ENCODE results near the gene SMYD3. TPM values are rescaled to one million over a fixed set of nuclear protein-coding genes. Genes with fewer than 3 reads are reported as not detected.

SMYD3 gene
- total and polyA plus RNA-seq, 2 donors (not counting 3 experiments of a cell fraction or from before 2014, with no cell fraction given): 16.0 to 32.1 TPM

- H3K36me3 ChIP-seq (ENCODE audit: control insufficient read depth in 2 of 2, extremely low read depth in 1 of 2, insufficient read depth in 2 of 2, low read length in 2 of 2): no peaks in the 10 kb centered on the region
- no peaks in the 10 kb centered on the region for H3K79me2 ChIP-seq (ENCODE audit: control insufficient read depth, insufficient read depth, low read length)
- no peak overlapping the region for H3K27ac ChIP-seq (ENCODE audit: insufficient read depth, low read depth, low read length)
- POLR2A ChIA-PET: no interaction called here
- BruUV-seq (replicated peaks): no TSS peak
- no peak for TF ChIP-seq EZH2 (IDR thresholded peaks at IDR 0.05; ENCODE audit: borderline replicate concordance, low read depth, low read length, severe bottlenecking)
- TF ChIP-seq GATA2 (IDR thresholded peaks at IDR 0.05; ENCODE audit: insufficient read depth, insufficient read length, low read depth, low read length): no peak
- no peak for TF ChIP-seq POLR2A (IDR thresholded peaks at IDR 0.05; ENCODE audit: low read depth, low read length)
- no peak for TF ChIP-seq POLR2AphosphoS5 (IDR thresholded peaks at IDR 0.05; ENCODE audit: insufficient read depth, low read depth, low read length)
- no peak for TF ChIP-seq JUN (IDR thresholded peaks at IDR 0.05; ENCODE audit: borderline replicate concordance, insufficient read depth, insufficient read length, low read depth)
- no peak for TF ChIP-seq MYC (IDR thresholded peaks at IDR 0.05; ENCODE audit: low read depth, low read length)
- no peak for TF ChIP-seq MAX (IDR thresholded peaks at IDR 0.05; ENCODE audit: insufficient read depth, insufficient read length)
- TF ChIP-seq FOS (IDR thresholded peaks at IDR 0.05; ENCODE audit: borderline replicate concordance, insufficient read depth, low read length): no peak
- TF ChIP-seq CTCF (IDR thresholded peaks at IDR 0.05; ENCODE audit: extremely low read depth in 1 of 2, insufficient read depth in 1 of 2, low read depth in 1 of 2, low read length in 2 of 2): no peak
- no peaks in the 10 kb centered on the region for H3K9me1 ChIP-seq (replicated peaks; ENCODE audit: control insufficient read depth, extremely low read depth, insufficient read depth, low read length)
- no peaks in the 10 kb centered on the region for H3K27me3 ChIP-seq (ENCODE audit: control insufficient read depth in 2 of 2, insufficient read depth in 2 of 2, low read length in 2 of 2)
- DNase-seq (ENCODE audit: low read depth, low spot score): no peak
- CTCF ChIA-PET: interaction anchor here (1.3 kb wide), 1 partner anchor 419 kb away, joined by 4 read pairs; no protein-coding TSS in a partner anchor
- peaks cover 4% of the 10 kb centered on the region for H3K4me1 ChIP-seq (ENCODE audit: control insufficient read depth, extremely low read depth, insufficient read depth, low read length)
- FAIRE-seq: no peak
- dilution Hi-C loops (cut with MboI; ENCODE audit: extremely low pct_ligation_motif_present, low sequenced_read_pairs): no loop called here
- H2AFZ ChIP-seq (ENCODE audit: low read depth, low read length): no peak overlapping the region
- no peak overlapping the region for H3K4me2 ChIP-seq (ENCODE audit: insufficient read depth, low read length)
- H3K4me3 ChIP-seq (replicated peaks in 1 of 3; ENCODE audit: insufficient read depth in 1 of 3, low read depth in 1 of 3, low read length in 3 of 3): no peak overlapping the region
- no peaks in the 10 kb centered on the region for H3K9me3 ChIP-seq (replicated peaks; ENCODE audit: control insufficient read depth, insufficient read depth, low read length)
- intact Hi-C loops (cut with micrococcal nuclease): no loop called here
- H4K20me1 ChIP-seq (replicated peaks; ENCODE audit: control insufficient read depth, extremely low read depth, insufficient read depth, low read length): no peaks in the 10 kb centered on the region
- no peak overlapping the region for H3K9ac ChIP-seq (replicated peaks; ENCODE audit: extremely low read depth, insufficient read depth, low read length)
These were observed 475.0 kb downstream of the SMYD3 start for GRCh38 chr1:246032031-246032551.
